ENCODE measurements around the gene RPRD1B.
"Not testable (repeated sequence)": the region's sequence is repeated elsewhere in the genome, so short reads cannot be mapped to it uniquely, and the experiment has no call there.

Gene RPRD1B

GRCh38 chr20:38073307-38074071 lies 39.9 kb downstream of the RPRD1B start:
- peak; percentile 29 for DNase-seq (ENCODE audit: low spot score)

GRCh38 chr20:38075161-38075998 lies 41.8 kb downstream of the RPRD1B start:
- DNase-seq (ENCODE audit: low spot score): no peak

- no peak for DNase-seq (ENCODE audit: low spot score)
These were observed 43.0 kb downstream of the RPRD1B start for GRCh38 chr20:38076548-38076947.

GRCh38 chr20:38078084-38078483 lies 44.5 kb downstream of the RPRD1B start:
- no peak for DNase-seq (ENCODE audit: low spot score)

- no peak for DNase-seq (ENCODE audit: low spot score)
These were observed 45.8 kb downstream of the RPRD1B start for GRCh38 chr20:38079353-38079752.

GRCh38 chr20:38081575-38081974 lies 48.0 kb downstream of the RPRD1B start:
- no peak for DNase-seq (ENCODE audit: low spot score)

- DNase-seq (ENCODE audit: low spot score): no peak
These were observed 49.3 kb downstream of the RPRD1B start for GRCh38 chr20:38082894-38083293.

GRCh38 chr20:38083338-38084048 lies 49.9 kb downstream of the RPRD1B start:
- no peak for DNase-seq (ENCODE audit: low spot score)

- no peak for DNase-seq (ENCODE audit: low spot score)
These were observed 50.9 kb downstream of the RPRD1B start for GRCh38 chr20:38084425-38084951.

GRCh38 chr20:38085026-38085425 lies 51.5 kb downstream of the RPRD1B start:
- no peak for DNase-seq (ENCODE audit: low spot score)

GRCh38 chr20:38089500-38089899 lies 56.0 kb downstream of the RPRD1B start:
- no peak for DNase-seq (ENCODE audit: low spot score)

GRCh38 chr20:38090061-38090460 lies 56.5 kb downstream of the RPRD1B start:
- no peak for DNase-seq (ENCODE audit: low spot score)

- no peak for DNase-seq (ENCODE audit: low spot score)
These were observed 58.1 kb downstream of the RPRD1B start for GRCh38 chr20:38091441-38092216.

- no peak for DNase-seq (ENCODE audit: low spot score)
These were observed 58.8 kb downstream of the RPRD1B start for GRCh38 chr20:38092260-38092857.

- DNase-seq (ENCODE audit: low spot score): no peak
These were observed 59.4 kb downstream of the RPRD1B start for GRCh38 chr20:38092915-38093314.

GRCh38 chr20:38093641-38094077 lies 60.1 kb downstream of the RPRD1B start:
- DNase-seq (ENCODE audit: low spot score): no peak

- no peak for DNase-seq (ENCODE audit: low spot score)
These were observed 60.9 kb downstream of the RPRD1B start for GRCh38 chr20:38094373-38094891.

- no peak for DNase-seq (ENCODE audit: low spot score)
These were observed 61.6 kb downstream of the RPRD1B start for GRCh38 chr20:38095017-38095686.

- DNase-seq (ENCODE audit: low spot score): no peak
These were observed 65.4 kb downstream of the RPRD1B start for GRCh38 chr20:38098952-38099351.

- DNase-seq (ENCODE audit: low spot score): not testable (repeated sequence)
These were observed 68.7 kb downstream of the RPRD1B start for GRCh38 chr20:38102206-38102605.

All from globus pallidus (tissue), 1 donor.